A673 (cell line): ENCODE data around the gene MAP4K4. TPM values are rescaled to one million over a fixed set of nuclear protein-coding genes. Genes with fewer than 3 reads are reported as not detected.

ENCODE experiments used
- BruUV-seq: library from RNA; stranded (reverse); fragments of 400-500 nt; replicated peaks from 2 replicates; lab custom pipeline; 2021; lab: Mats Ljungman, UMichigan
- CTCF ChIA-PET: fragments of 300-600 bp; sonication (Branson Sonifier 250); formaldehyde crosslinking; loops from one replicate; lab custom pipeline; 2022; ENCODE audit warnings: antibody characterized with exemption; lab: Charles Lee
- POLR2A ChIA-PET: fragments of 300-600 bp; sonication (Branson Sonifier 250); formaldehyde crosslinking; loops from one replicate; lab custom pipeline; 2022; ENCODE audit warnings: antibody characterized with exemption; ENCODE audit not compliant: low non-redundant PET; lab: Charles Lee
- DNase-seq: peaks from one replicate; pipeline ENCODE4 v3.0.0-alpha.2; 2015; ENCODE audit warnings: low spot score
- H3K27ac ChIP-seq: fragments of 200-600 bp; sonication (generic); 2 replicates; pipeline ENCODE4 v1.5.1; 2016; ENCODE audit warnings: mixed run types, low read depth, mild to moderate bottlenecking, mixed read lengths, antibody characterized with exemption, low read length; ENCODE audit not compliant: poor library complexity, severe bottlenecking
- H3K27me3 ChIP-seq: fragments of 200-600 bp; sonication (generic); replicated peaks from 2 replicates; pipeline ENCODE4 v1.6.1; 2017; ENCODE audit warnings: mixed run types, low read depth, mild to moderate bottlenecking, mixed read lengths, antibody characterized with exemption, low read length; ENCODE audit not compliant: insufficient read depth, poor library complexity
- H3K36me3 ChIP-seq: fragments of 200-600 bp; sonication (generic); 2 replicates; pipeline ENCODE4 v1.6.1; 2016; ENCODE audit warnings: mixed run types, mild to moderate bottlenecking, mixed read lengths, antibody characterized with exemption, low read length; ENCODE audit not compliant: insufficient read depth, poor library complexity, severe bottlenecking
- H3K4me1 ChIP-seq: fragments of 200-600 bp; sonication (generic); 2 replicates; pipeline ENCODE4 v1.6.1; 2017; ENCODE audit warnings: mixed run types, mild to moderate bottlenecking, mixed read lengths, antibody characterized with exemption, low read length; ENCODE audit not compliant: insufficient read depth, poor library complexity, severe bottlenecking
- H3K4me3 ChIP-seq: fragments of 200-600 bp; sonication (generic); 2 replicates; pipeline ENCODE4 v1.5.1; 2016; ENCODE audit warnings: low read depth, mixed run types, mild to moderate bottlenecking, mixed read lengths, low read length; ENCODE audit not compliant: poor library complexity, severe bottlenecking
- H3K9me3 ChIP-seq: fragments of 200-600 bp; sonication (generic); 2 replicates; pipeline ENCODE4 v1.6.1; 2016; ENCODE audit warnings: mixed run types, low read depth, mild to moderate bottlenecking, mixed read lengths, antibody characterized with exemption, low read length; ENCODE audit not compliant: poor library complexity, severe bottlenecking
- CTCF ChIP-seq: fragments of 300-800, 200-600 bp; sonication (generic); conservative IDR thresholded peaks from 2 replicates; pipeline ENCODE4 v1.5.1; 2017; ENCODE audit warnings: low read depth, mild to moderate bottlenecking, antibody characterized with exemption, low read length, moderate library complexity, mixed read lengths
- EZH2 ChIP-seq: fragments of 200-600 bp; sonication (generic); IDR thresholded peaks from 2 replicates; pipeline ENCODE4 v1.6.1; 2017; ENCODE audit warnings: borderline replicate concordance, low read depth, mild to moderate bottlenecking, mixed read lengths, antibody characterized with exemption, low read length; ENCODE audit not compliant: poor library complexity, severe bottlenecking
- intact Hi-C: fragments of 100-400 bp; cut with micrococcal nuclease; formaldehyde crosslinking; loops from one replicate; pipeline ENCODE4 v1.10.0; 2022; ENCODE audit not compliant: unreplicated experiment
- total RNA-seq: library from RNA; stranded (reverse); gene quantifications from 2 replicates; pipeline ENCODE4 v1.2.3, GENCODE V29; 2021

The MAP4K4 gene
- total RNA-seq, 1 experiment from 2014 or later, result 157 TPM

- no TSS peak for BruUV-seq
- CTCF ChIA-PET, result no interaction called here
- no peak for DNase-seq
- no peaks in the 10 kb centered on the region for H3K9me3 ChIP-seq
- peak overlapping the region; percentile 16 for H3K27ac ChIP-seq
- TF ChIP-seq EZH2 (no peak), CTCF (no peak)
- POLR2A ChIA-PET, result interaction anchor here (0.8 to 1.1 kb wide), 2 partner anchors 12 to 57 kb away, joined by 3 read pairs; no protein-coding TSS in a partner anchor
- no peaks in the 10 kb centered on the region for H3K27me3 ChIP-seq
- intact Hi-C loops, result loop anchor here (5.0 kb wide), 1 partner anchor 37 kb away; no protein-coding TSS in a partner anchor
- no peak overlapping the region for H3K4me3 ChIP-seq
- no peaks in the 10 kb centered on the region for H3K36me3 ChIP-seq
- H3K4me1 ChIP-seq, result peaks cover 44% of the 10 kb centered on the region
These were observed 12.5 kb downstream of the MAP4K4 start for GRCh38 chr2:101710036-101710435.

GRCh38 chr2:101710471-101711318 is 13.2 kb downstream of the MAP4K4 start:
- H3K36me3 ChIP-seq, result no peaks in the 10 kb centered on the region
- BruUV-seq, result no TSS peak
- CTCF ChIA-PET, result interaction anchor here (0.6 kb wide), 1 partner anchor 369 kb away, joined by 3 read pairs; no protein-coding TSS in a partner anchor
- POLR2A ChIA-PET, result interaction anchor here (0.8 to 1.1 kb wide), 2 partner anchors 12 to 57 kb away, joined by 3 read pairs; no protein-coding TSS in a partner anchor
- H3K27me3 ChIP-seq, result no peaks in the 10 kb centered on the region
- peaks cover 50% of the 10 kb centered on the region for H3K4me1 ChIP-seq
- intact Hi-C loops, result loop anchor here (5.0 kb wide), 1 partner anchor 37 kb away; no protein-coding TSS in a partner anchor
- DNase-seq, result peak; percentile 80
- peak overlapping the region; percentile 16 for H3K27ac ChIP-seq
- no peak overlapping the region for H3K4me3 ChIP-seq
- H3K9me3 ChIP-seq, result no peaks in the 10 kb centered on the region
- TF ChIP-seq EZH2 (no peak), CTCF (no peak)

DNA sequence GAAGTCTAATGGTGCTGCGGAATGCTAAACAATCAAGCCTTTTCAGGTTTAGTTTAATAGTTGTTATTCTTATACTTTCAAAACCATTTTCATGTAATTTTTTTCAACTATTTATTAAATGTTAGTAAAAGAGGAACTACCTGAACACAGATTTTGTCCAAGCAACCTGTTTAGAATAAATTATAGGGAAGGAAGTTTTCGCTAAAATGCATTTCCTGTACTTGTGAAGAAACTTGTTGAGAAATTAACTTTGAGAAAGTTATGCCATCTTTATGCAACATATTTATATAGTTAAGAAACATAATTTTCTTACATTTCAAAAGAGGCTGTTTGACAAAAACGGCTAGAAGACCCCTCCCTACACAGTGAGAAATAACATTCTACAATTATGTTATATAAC is 16.6 kb downstream of the MAP4K4 start:
- intact Hi-C loops, result loop anchor here (5.0 kb wide), 1 partner anchor 33 kb away; no protein-coding TSS in a partner anchor
- peaks cover 3% of the 10 kb centered on the region for H3K36me3 ChIP-seq
- DNase-seq, result no peak
- ChIA-PET POLR2A (no interaction called here), CTCF (no interaction called here)
- no TSS peak for BruUV-seq
- H3K9me3 ChIP-seq, result no peaks in the 10 kb centered on the region
- no peak overlapping the region for H3K27ac ChIP-seq
- peaks cover 51% of the 10 kb centered on the region for H3K4me1 ChIP-seq
- TF ChIP-seq EZH2, result no peak
- no peak for TF ChIP-seq CTCF
- no peaks in the 10 kb centered on the region for H3K27me3 ChIP-seq
- no peak overlapping the region for H3K4me3 ChIP-seq
